GM21526 (cell line): ENCODE measurements around the gene CDC42SE1.

Experiments
- ATAC-seq: cut with Tn5 transposase; IDR thresholded peaks from one replicate; pipeline ENCODE4 v1.9.1; 2021; ENCODE audit warnings: moderate library complexity; ENCODE audit not compliant: unreplicated experiment, low FRiP score

Gene CDC42SE1

GRCh38 chr1:151054971-151055547 is 4.4 kb downstream of the CDC42SE1 start:
- no peak for ATAC-seq

GRCh38 chr1:151051356-151052009 is 7.9 kb downstream of the CDC42SE1 start:
- ATAC-seq, result no peak

- ATAC-seq, result no peak
Measured at GRCh38 chr1:151050051-151050688, 9.3 kb downstream of the CDC42SE1 start.

DNA sequence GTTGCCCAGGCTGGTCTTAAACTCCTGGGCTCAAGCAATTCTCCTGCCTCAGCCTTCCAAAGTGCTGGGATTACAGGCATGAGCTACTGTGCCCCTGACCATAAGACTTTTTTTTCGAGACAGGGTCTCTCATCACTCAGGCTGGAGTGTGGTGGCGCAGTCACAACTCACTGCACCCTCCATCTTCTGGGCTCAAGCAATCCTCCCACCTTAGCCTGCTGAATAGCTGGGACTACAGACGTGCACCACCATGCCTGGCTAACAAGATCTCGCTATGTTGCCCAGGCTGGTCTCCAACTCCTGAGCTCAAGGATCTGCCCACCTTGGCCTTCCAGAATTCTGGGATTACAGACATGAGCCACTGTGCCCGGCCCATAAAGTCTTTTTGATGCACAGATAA is 10.0 kb downstream of the CDC42SE1 start:
- ATAC-seq, result no peak

DNA sequence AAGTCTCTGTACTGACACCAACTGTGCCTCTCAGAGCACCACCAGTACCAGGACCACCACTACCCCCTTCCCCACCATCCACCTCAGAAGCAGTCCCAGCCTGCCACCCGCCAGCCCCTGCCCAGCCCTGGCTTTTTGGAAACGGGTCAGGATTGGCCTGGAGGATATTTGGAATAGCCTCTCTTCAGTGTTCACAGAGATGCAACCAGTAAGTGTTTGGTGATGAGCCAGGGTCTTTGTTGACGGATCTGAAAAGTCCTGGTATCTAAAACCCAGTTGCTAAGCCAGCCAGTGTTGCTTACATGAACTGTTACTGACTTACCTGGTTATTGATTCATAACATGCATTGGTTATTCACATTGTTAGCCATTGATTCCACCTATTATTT is 10.8 kb downstream of the CDC42SE1 start:
- ATAC-seq, result no peak

DNA sequence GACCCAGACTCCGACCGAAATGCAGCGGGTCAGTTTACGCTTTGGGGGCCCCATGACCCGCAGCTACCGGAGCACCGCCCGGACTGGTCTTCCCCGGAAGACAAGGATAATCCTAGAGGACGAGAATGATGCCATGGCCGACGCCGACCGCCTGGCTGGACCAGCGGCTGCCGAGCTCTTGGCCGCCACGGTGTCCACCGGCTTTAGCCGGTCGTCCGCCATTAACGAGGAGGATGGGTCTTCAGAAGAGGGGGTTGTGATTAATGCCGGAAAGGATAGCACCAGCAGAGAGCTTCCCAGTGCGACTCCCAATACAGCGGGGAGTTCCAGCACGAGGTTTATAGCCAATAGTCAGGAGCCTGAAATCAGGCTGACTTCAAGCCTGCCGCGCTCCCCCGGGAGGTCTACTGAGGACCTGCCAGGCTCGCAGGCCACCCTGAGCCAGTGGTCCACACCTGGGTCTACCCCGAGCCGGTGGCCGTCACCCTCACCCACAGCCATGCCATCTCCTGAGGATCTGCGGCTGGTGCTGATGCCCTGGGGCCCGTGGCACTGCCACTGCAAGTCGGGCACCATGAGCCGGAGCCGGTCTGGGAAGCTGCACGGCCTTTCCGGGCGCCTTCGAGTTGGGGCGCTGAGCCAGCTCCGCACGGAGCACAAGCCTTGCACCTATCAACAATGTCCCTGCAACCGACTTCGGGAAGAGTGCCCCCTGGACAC is 11.3 kb downstream of the CDC42SE1 start:
- ATAC-seq, result no peak

GRCh38 chr1:151047591-151047924 is 11.9 kb downstream of the CDC42SE1 start, which contains the start of gene C1orf56:
C1orf56 (plus strand) TSS chr1:151047751; CDS start chr1:151047848, 97 bp downstream.
- no peak for ATAC-seq

DNA sequence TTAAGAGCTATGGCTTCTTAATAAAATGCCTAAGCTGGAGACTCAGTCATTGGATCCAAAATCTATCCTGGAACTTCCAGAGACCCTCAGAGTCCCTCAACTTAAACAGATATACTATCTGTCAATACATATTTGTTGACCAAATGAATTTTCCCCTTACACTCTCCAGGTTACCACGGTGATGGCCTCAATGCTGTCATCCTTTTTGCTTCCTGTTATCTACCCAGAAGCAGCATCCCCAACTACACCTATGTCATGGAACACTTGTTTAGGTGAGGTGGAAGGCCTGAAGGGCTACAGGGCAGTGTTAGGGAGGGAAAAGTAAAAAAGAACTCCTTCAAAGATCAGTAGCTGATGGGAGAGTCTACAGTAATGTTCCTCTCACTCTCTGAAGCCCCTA is 16.3 kb downstream of the CDC42SE1 start:
- no peak for ATAC-seq

DNA sequence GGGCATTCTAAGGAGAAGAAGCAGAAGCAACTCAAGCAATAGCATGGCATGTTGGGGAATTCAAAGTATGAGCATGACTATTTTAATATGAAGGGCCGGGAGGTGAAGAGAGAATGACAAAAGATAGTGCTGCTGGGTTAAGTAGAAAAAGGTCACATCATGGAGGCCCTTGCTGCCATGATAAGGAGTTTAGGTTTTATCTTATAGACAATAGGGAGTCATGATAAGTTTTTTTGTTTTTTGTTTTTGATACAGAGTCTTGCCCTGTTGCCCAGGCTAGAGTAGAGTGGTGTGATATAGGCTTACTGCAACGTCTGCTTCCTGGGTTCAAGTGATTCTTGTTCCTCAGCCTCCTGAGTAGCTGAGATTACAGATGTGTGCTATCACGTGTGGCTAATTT is 19.9 kb downstream of the CDC42SE1 start:
- no peak for ATAC-seq

DNA sequence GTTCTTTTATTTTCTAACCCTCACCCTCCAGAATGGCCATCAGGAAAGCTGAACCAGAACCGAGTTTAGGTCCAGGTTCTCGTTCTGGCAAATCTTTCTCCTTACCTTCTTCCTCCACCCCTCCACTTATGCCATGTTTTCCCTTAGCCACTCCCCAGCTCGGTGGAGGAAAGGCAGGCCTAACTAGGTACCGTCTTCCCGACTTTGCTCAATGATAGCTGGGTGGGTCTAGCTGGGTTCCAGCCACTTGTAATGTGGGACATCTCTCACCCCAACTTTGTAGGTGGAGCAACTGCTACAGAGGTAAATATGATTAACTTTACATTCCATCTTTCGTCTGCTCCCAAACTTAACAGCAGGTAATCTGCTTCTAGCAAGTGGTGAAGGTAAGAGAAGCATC is 22.4 kb downstream of the CDC42SE1 start:
- no peak for ATAC-seq

GRCh38 chr1:151036356-151036755 is 23.1 kb downstream of the CDC42SE1 start, which contains the start of gene BNIPL:
BNIPL (plus strand) TSS chr1:151036586; CDS start chr1:151036726, 140 bp downstream.
- ATAC-seq, result no peak

GRCh38 chr1:151035167-151035566 is 24.3 kb downstream of the CDC42SE1 start:
- ATAC-seq, result no peak

DNA sequence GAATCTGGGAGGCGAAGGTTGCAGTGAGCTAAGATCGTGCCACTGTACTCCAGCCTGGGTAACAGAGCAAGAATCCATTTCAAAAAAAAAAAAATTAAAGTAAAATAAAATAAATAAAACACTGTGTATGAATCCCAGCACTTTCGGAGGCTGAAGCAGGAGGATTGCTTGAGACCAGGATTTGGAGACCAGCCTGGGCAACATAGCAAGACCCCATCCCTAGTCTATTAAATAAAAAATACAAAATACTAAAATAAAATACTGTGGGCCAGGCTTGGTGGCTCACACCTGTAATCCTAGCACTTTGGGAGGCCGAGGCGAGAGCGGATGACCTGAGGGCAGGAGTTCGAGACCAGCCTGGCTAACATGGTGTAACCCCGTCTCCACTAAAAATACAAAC is 27.3 kb downstream of the CDC42SE1 start:
- ATAC-seq, result no peak

DNA sequence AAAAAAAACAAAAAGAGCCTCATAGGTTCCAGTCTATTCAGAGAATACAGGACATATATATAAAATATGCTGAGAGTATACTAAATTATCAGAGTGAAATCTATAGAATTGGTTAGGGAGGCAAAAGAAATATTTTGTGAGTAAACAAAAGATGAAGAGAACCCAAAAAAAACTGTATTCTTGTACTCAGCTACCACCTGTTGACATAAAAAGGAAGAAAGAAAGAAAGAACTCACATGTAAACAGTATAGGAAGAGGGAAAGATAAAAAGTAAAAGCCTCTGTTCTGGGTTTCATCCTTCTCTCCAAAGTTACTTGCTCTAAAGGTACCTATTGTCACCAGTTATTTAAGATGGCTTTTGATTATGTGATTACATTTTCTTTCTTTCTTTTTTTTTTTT is 33.0 kb downstream of the CDC42SE1 start:
- no peak for ATAC-seq

- ATAC-seq, result no peak
Measured at GRCh38 chr1:151024540-151025146, 34.8 kb downstream of the CDC42SE1 start.

GRCh38 chr1:151013518-151013917 is 45.9 kb downstream of the CDC42SE1 start:
- ATAC-seq, result no peak

GRCh38 chr1:151012684-151013471 is 46.5 kb downstream of the CDC42SE1 start:
- no peak for ATAC-seq

DNA sequence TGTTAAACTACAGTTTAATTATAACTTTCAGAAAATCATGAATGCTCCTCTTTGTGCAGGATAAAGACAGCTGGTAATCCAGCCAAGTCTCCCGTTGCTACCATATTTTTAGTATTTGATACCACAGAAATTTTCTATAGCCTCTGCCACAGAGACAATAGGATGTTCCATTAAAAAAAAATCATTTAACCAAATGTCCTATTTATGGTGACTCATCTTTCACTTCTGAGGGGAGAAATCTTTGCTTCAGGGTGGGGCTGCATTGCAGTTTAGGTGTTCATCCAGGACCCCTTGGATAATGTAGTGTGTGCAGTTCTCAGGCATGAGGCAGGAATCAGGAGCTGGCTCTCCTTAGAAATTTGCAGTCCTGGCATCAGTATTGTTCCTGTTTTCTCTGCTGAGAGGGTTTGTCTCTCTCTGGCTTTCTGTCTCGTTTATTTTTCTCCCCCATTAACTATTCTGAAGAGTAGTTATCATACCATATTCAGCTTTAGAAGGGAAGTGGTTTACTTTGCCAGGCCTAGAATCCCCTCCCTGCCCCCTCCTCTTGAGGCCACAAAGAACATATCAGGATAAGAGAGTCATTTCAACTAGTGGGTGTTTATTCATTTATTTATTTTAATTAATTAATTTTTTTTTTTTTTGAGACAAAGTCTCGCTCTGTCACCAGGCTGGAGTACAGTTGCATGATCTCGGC is 48.1 kb downstream of the CDC42SE1 start:
- no peak for ATAC-seq

DNA sequence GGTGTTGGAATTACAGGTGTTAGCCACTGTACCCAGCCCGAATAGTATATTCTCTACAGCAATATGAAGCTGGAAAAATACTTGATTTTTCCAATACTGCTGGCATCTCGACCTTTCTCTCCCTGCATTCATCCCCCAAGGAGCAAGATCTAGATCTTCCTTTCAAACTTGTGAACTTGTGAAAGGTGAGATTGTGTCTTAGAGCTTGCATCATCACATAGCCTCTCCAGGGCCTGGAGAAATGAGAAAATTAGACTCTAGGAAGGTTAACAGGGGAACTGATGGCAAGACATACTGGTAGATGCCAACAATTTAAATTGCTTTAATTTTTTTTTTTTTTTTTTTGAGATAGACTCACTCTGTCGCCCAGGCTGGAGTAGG is 49.1 kb downstream of the CDC42SE1 start:
- no peak for ATAC-seq
